Measurements from ENCODE around the gene ABHD5.

The ABHD5 gene

DNA sequence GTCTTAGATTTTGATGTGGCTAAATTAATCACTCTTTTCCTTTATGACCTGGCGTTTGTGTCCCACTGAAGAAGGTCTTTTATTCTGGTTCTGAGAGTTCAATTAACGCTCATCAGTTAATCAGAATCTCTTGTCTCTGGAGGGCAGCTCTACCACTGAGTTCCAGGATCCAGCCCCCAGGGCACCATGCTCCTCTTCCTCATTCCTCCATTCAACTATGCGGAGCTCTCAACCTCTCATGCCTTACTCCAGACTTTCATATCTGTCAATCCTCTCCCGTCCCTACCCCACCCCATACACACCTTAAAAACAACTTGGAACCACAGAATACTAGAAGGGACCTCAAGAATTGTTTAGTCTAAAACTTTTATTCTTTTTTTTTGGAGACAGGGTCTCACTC, 4.8 kb upstream of the ABHD5 start:
- DNase-seq (ENCODE audit: low spot score), result no peak

DNA sequence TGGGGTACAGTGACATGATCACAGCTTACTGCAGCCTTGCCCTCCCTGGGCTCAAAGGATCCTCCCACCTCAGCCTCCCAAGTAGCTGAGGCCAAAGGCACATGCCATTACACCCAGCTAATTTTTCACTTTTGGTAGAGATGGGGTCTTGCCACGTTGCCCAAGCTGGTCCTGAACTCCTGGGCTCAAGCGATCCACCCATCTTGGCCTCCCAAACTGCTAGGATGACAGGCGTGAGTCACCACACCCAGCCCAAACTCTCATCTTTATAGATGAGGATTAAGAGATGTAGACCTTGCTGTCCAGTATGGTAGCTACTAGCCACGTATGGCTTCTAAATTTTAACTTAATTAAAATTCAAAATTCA, 4.4 kb upstream of the ABHD5 start:
- DNase-seq (ENCODE audit: low spot score), result no peak

DNA sequence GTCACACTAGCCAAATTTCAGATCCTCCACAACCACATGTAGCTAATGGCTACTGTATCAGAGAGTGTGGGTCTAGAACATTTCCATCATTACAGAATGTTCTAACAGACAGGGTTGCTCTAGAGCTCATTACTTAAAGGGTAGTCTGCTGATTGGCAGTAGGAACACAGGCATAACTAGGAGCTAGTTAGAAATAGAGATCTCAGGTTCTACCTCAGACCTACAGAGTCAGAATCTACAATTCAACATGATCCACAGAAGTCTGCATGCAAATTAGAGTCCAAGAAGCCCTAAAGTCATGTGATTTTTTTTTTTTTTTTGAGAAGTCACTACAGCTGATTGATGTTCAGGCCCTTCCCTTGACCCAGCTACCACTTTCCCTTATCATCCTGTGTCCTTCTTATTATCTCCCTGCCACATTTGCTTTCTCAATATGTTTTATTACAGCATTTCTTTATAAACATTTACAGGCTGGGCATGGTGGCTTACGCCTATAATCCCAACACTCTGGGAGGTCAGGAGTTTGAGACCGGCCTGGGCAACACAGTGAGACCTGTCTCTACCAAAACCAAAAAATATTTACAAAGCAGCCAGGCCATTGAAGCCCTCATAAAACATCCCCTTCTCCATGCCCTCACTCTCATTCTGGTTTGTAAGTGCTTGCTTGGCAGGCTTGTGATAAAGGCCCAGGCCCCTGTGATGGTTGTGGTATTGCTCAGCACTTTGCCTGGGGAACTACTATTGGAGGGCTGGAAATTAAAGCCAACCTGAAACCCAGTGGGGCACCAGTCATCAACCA, 3.8 kb upstream of the ABHD5 start:
- no peak for DNase-seq (ENCODE audit: low spot score)

DNA sequence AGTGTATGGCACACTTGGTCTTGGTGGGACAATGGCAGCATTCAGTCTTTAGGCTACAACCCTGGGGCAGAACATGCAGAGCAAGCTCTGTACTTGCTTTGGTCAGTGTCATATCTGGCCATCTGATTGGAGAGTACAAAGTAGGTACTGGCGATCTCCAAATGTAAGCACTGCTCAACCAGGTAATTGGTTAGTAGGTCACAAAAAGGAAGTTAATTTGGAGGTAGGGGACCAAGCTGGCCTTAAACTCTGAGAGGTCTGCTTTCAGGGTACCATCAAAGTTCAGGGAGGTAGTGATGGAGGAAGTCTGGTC, 3.3 kb upstream of the ABHD5 start:
- no peak for DNase-seq (ENCODE audit: low spot score)

DNA sequence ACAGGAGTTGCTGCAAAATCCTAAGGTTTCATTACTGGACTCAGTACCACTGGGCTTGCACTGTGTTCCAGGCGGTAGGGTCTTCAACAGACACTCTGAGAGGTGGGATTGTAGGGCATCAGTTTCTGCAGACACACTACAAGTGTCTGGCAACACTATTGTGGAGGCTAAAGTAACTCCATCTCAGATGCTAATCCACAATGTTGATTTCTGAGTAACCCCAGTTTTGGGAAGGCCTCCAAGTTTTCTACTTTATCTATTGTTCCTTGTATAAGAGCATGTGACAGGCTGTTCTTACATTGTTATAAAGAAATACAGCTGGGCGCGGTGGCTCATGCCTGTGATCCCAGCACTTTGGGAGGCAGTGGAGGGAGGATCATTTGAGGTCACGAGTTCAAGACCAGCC, 2.5 kb upstream of the ABHD5 start:
- DNase-seq (ENCODE audit: low spot score), result no peak

DNA sequence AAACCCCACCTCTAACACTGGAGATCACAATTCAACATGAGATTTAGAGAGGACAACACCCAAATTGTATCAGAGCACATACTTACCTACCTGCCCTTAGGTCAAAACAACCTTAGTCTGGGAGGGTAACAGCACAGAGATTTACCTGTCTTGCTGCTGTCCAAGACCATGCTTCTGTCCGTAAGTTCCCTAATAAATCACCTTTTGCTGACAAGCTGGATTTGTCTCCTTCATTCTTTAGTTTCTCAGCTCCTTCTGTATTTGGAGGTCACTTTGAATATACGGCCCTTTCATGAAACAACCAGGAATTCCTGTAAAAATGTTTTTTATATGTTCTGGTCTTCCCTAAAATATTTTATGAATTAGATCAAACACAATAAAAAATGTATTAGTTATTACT, 1.6 kb upstream of the ABHD5 start:
- DNase-seq (ENCODE audit: low spot score), result no peak

DNA sequence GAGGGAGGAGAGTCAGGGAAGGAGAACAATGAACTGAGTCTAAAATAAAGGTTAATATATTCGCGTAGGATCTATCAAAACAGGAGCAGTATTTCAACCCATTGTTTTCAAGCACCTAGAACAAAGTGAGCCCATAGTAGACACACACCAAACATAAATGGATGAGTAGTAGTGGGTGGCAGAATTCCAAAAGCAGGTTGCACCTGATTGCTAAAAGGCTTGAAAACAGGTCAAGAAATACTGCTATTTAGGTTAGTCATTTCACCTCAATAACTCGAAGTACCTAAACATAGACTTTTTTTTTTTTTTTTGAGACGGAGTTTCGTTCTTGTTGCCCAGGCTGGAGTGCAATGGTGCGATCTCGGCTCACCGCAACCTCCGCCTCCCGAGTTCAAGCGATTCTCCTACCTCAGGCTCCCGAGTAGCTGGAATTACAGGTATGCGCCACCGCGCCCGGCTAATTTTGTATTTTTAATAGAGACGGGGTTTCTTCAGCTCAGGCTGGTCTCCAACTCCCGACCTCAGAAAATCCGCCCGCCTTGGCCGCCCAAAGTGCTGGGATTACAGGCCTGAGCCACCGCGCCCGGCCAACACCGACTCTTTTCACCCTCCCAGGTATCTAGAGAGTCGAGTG, 855 bp upstream of the ABHD5 start:
- DNase-seq (ENCODE audit: low spot score), result no peak

DNA sequence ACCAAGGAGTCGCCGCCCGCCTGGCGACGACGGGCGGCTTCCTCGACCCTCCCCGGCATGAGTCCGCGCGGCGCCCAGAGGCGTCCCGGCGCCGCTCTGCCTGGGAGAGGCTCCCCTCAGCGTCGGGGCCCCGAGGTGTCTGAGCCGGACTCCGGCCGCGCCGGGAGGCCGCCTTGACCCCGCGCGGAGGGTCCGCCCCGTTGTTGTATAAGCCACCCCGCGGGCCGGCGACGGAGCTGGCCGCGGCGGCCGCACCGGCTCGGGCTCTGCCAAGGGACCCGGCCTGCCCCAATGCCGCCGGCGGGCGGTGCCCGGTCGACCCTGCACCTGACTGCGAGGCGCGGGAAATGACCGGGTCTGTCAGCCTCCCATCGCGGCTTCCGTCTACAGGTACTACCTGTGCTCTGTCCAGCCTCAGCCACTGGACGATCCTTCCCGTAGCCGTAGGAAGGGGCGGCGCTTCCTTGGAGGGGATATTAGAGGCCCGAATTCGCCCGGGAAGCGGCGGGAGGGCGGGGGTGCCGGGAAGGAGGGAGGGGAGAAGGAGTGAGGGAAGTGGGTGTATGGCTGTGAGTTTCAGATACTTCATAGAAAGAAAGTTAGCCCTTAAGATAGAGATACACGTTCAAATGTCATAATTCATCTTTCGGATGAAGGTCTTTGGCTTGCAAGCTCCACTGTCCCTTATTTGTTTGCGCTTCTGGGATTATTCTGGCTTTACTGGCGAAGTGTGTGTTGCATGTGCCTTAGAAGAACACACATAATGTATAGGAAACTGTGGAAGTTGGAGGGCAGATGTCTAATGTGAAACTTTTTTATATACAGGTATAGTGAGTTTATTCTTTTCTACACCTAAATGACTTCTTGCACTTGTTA, 620 bp downstream of the ABHD5 start:
- peak; percentile 41 for DNase-seq (ENCODE audit: low spot score)

DNA sequence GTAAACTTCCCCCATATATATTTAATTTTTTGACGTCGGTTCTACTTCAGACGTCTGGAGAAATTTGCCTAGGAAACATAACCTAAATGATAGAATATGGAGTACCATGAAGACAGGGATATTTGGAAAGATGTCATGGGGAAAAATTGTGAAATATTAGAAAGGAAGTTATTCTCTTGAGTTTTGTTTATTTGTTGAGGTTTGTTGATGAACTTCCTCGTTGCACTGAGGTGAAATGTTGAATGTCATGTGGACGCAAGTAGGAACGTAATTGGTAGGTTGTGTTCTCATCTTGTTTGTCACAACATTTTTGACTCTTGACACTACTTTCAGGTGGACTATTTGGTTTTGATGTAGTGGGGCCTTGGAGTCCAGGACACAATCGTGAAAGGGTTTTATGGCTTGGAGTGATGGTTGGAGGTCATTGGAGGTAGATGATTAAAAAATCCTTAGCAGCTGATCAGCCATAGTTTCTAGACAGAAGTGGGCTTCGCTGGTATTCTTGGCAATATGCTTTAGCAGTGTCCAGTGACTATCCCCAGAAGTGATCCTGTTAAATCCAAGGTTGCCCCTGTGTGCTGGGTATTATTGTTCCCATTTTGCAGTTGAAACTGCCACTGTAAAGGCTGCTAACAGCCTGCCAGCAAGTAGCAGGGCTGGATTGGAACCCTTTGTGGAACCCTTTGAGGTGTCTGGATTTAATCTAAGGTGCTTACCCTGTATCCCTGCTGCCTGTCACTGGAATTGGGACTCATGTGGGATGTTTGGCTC, 1.5 kb downstream of the ABHD5 start:
- DNase-seq (ENCODE audit: low spot score), result no peak

DNA sequence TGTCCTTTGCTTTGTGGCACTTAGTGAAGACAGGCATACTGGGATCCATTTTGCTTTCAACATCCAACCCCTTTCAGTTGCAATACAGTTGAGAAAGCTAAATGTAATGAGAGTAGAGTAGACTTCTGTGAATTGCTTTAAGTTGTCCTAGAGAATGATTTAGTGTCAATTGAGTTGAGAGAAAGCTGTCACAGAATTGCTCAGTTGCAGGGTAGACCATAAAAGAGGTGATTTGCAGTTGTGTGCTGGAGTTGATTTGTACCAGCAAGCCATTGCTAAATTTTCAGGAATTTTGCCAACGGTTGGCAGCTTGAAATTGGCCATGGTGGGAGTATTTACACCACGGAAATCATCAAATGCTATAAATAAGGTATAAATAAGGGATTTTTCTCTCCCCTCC, 2.2 kb downstream of the ABHD5 start:
- DNase-seq (ENCODE audit: low spot score), result no peak

DNA sequence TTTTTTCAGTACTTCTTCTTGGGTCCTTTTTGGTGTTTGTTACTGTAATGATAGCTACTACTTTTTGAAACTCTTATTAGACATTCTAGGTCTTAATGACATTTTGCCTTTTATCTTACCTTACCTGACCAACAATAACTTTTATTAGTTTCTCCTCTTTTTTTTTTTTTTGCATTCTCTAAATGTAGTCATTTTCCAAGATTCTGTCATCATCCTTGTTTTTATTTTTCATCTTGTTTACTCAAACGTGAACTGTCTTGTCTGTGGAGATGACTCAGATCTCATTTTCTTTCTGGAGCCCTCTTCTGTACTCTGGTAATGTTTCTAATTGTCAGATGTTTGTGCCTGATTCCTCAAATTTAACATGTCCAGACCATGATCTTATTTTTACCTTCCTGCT, 2.9 kb downstream of the ABHD5 start:
- DNase-seq (ENCODE audit: low spot score), result no peak

DNA sequence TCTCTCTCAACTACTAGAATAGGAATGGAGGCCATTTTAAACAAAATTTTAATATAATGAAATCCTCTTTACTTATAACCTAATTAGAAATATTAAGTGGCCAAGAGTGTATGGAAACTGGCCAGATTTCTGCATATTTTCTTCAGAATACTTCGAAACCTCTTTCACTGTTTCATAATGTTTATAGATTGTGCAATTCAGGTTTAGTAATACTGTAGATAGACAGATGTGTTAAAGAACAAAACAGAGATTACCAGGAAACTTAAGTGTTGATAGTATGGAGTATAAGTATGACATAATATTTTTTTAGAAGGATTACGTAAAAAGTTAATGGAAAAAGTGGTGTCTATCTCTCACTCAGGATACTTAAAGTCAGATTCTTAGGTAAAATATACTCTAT, 4.7 kb downstream of the ABHD5 start:
- peak; percentile 22 for DNase-seq (ENCODE audit: low spot score)

DNA sequence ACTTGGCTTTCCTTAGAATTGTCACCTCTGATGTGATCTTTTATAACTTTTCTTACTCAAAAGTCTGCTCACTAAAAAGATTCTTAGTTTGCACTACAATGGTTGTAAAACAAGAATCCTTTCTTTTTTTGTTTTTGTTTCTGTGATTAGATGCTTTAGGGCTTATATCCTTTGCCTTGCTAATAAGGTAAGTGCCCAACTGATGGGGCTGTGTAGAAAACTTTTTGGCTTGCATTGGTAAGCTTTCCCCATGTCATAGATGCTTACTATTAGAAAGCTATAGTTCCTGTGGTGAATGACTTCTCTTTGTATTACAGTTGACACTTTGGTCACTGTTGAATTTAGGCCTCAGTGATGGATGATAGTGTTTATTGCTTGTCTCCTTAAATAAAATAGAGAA, 5.1 kb downstream of the ABHD5 start:
- DNase-seq (ENCODE audit: low spot score), result no peak

DNA sequence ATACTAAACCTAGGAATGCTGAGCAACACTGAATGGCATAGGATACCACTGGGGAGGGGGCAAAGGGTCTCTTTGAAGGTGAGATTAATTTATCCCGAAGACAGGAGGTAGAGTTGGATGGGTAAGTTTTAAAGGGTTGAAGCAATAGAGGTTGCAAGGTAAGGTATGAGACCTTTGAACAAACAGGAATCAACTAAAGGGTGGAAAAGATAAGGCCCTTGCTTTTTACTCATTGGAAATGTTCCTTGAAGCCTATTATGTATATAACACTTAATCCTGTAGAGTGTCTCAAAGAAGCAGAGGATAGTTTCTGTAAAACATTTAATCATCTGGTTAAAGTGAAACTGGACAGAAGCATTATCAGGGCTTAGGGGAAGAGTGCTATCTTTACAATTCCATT, 5.7 kb downstream of the ABHD5 start:
- DNase-seq (ENCODE audit: low spot score), result no peak

DNA sequence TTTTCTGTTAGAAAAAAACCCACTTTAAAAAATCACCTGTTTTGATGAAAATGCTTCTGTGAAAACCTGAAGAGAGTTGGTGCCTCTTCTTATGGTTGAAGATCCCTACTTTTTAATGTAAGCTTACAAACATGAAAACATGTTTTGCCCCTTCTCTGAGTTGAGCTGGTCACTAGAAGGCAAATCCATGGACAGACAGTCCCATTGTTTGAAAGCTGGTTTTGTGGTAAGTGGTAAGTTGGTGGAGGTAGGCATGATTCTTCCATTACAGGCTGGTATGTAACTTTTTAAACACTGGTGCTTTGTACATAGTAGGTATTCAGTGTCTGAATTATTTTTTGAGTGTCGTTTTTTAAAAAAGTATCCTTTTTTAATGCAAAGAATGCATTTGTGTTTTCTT, 6.1 kb downstream of the ABHD5 start:
- no peak for DNase-seq (ENCODE audit: low spot score)

DNA sequence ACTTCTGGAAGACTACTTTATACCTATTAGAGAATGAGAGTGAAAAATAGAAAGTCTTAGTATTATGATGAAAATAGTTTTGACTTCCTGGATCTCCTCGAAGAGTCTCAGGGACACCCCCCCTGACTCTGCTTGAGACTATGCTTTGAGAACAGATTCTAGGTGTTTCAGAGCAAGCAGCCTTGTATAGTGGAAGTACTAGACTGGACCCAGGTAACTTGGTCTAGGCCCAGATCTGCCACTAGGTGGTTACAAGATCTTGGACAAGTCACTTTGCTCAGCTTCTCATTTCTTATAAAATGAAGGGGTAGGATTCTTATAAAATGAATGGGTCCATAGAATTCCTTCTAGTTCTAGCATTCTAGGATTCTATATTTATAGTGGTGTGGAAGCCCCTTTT, 9.1 kb downstream of the ABHD5 start:
- DNase-seq (ENCODE audit: low spot score), result no peak

DNA sequence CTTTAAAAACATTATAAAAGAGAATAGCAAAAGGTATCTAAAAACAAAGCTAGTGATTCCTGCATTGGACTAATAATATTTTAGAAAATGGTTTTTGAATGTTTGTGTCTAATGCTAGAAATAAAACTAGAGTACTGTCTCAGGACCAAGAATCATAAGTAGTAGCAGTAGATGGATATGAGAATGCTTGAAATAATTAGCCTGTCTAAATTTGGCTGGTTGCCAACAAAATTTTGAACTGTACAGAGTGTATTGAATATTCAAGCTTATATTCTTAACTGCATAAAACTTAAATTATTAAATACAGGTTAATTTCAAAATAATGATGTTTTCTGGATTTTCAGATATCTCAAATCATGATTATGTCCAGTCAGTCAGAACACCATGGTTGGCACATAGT, 14.0 kb downstream of the ABHD5 start:
- no peak for DNase-seq (ENCODE audit: low spot score)

DNA sequence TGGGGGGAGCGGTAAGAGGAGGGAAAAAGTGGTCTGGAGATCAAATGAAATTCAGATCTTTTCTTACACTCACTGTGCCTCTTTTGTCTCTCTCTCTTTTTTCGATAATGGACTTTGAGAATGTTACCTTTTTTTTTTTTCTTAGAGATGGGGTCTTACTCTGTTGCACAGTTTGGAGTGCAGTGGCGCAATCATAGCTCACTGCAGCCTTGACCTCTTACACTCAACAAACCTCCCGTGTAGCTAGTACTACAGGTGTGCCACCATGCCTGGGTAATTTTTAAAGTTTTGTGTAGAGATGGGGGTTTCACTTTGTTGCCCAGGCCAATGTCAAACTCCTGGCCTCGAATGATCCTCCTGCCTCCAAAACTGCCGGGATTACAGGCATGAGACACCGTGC, 15.6 kb downstream of the ABHD5 start:
- no peak for DNase-seq (ENCODE audit: low spot score)

DNA sequence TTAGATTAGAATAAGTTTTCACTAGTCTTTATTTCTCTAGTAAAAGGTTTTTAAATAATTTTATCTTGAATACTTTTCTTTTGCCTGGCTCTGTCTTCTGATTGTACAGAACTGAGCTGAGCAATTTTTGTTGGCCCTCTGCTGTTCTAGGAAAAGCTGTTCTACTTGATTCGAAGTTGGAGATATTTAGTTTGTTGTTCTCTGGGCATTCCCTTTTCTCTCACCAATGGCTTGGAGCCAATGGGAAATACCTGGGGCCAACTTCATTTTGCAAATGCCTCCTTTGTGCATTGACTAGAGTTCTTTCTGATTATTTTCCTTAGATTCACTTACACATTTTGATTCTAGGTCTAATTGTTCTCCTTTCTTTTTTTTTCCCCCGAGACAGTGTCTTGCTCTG, 16.5 kb downstream of the ABHD5 start:
- no peak for DNase-seq (ENCODE audit: low spot score)

DNA sequence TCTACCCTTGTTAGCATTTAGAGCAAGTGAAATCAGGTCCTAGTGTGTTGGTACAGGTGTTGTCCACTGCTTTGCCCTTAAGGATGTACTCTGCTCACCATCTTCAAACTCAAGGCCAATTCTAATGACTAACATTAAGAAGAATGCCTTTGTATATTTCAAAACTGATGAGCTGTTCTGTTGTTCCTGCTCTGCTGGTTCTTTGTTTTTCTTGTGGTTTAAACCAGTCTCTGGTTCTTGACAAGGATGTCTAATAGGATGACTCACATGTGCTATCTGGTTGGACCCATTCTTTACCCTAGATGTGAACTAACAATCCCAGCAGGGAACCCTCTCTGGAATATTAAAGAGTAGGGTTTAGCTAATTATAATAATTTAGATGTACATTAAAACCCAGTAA, 17.3 kb downstream of the ABHD5 start:
- DNase-seq (ENCODE audit: low spot score), result peak; percentile 75

DNA sequence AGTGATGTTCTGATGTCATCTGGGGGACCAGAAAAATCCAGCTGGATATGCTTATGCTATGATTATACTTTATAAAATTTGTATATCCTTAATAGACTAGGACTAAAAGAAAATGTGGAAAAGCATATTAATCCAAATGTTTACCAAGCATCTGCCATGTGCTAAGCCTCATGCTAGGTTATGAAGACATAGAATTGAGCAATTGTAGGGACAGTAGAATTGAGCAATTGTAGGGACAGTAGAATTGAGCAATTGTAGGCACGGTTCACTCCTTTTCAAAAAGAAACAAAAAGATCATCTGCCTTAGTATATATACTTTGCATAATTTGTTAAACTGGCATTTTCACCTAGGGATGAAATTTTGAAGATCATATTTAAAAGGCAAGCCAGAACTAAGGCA, 18.3 kb downstream of the ABHD5 start:
- no peak for DNase-seq (ENCODE audit: low spot score)

DNA sequence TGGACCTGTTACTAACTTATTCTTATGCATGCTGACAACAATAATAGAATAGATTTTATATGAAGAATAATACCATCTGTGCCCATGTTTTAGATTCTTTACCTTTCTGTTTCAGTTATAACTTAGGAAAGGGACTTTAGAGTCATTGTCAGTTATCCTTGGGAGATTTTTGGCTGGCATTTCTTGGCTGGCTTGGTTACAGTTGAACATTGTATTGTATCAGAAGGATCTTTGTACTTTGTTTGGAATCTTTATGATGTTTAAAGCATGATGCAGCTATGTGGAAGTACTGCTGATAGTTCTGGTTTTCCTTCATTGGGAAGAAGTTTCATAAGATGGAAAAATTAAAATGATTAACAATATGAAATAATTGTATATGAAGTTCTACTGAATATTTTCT, 19.9 kb downstream of the ABHD5 start:
- no peak for DNase-seq (ENCODE audit: low spot score)

DNA sequence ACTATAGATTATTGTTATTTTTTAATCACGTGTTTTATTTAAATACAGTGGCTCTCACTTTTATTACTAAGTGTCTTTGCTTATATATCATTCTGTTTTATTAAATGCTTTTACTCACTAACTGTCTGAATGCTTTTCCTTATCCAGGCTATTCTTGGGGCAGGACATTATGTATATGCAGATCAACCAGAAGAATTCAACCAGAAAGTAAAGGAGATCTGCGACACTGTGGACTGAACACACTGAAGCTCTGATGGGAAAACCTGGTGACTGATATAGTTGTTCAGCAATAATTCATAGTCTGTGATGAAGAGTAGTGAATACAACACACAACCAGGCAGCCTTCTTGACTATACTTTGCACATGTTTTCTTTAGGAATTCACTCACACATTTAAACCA, 27.6 kb downstream of the ABHD5 start:
- no peak for DNase-seq (ENCODE audit: low spot score)
